GM12878 (cell line): ENCODE data around the gene LRRC51.

Source experiments
- CBFB ChIP-seq: IDR thresholded peaks from 2 replicates; pipeline ENCODE4 v1.6.1; 2016; ENCODE audit warnings: antibody characterized with exemption, low read depth
- CREM ChIP-seq: IDR thresholded peaks from 2 replicates; pipeline ENCODE4 v1.6.1; 2014; ENCODE audit warnings: antibody characterized with exemption, low read depth
- CTCF ChIP-seq, 3 experiments: IDR thresholded peaks in 2 of 3; conservative IDR thresholded peaks in 1 of 3; 2 replicates each; pipeline ENCODE4 v1.5.1; 2011; ENCODE audit warnings: low read depth in 3 of 3, low read length in 3 of 3, mild to moderate bottlenecking in 3 of 3, control low read depth in 2 of 3, moderate library complexity in 2 of 3, inconsistent platforms in 1 of 3, mixed read lengths in 1 of 3; ENCODE audit not compliant: control insufficient read depth in 2 of 3, insufficient read depth in 1 of 3; ENCODE audit errors: extremely low read depth in 1 of 3
- EP300 ChIP-seq, 2 experiments: fragments of 150-350 bp in 1 of 2; IDR thresholded peaks; 2 replicates each; pipeline ENCODE4 v1.6.1; 2011 to 2012; ENCODE audit warnings: low read depth in 2 of 2, low read length in 2 of 2, borderline replicate concordance in 1 of 2, improper control_type of control experiment in 1 of 2, inconsistent platforms in 1 of 2; ENCODE audit not compliant: control insufficient read depth in 1 of 2
- IRF5 ChIP-seq: fragments of 450-650 bp; IDR thresholded peaks from 2 replicates; pipeline ENCODE4 v1.6.1; 2017; ENCODE audit warnings: borderline replicate concordance
- POLR2AphosphoS5 ChIP-seq: IDR thresholded peaks from 2 replicates; pipeline ENCODE4 v1.6.1; 2011; ENCODE audit warnings: mild to moderate bottlenecking, low read length, inconsistent platforms
- SP1 ChIP-seq: IDR thresholded peaks from one replicate; pipeline ENCODE4 v1.6.1; 2011; ENCODE audit warnings: low read depth, low read length
- SRF ChIP-seq, 2 experiments: IDR thresholded peaks; 2 replicates each; pipeline ENCODE4 v1.6.1; 2011; ENCODE audit warnings: low read depth in 2 of 2, low read length in 2 of 2, mild to moderate bottlenecking in 1 of 2, moderate library complexity in 1 of 2
- ZBTB40 ChIP-seq: fragments of 450-650 bp; IDR thresholded peaks from 2 replicates; pipeline ENCODE4 v1.6.1; 2016; ENCODE audit warnings: mild to moderate bottlenecking, moderate library complexity, borderline replicate concordance
- ZNF217 ChIP-seq: fragments of 450-650 bp; IDR thresholded peaks from 2 replicates; pipeline ENCODE4 v1.6.1; 2017; ENCODE audit warnings: antibody characterized with exemption, mild to moderate bottlenecking

GRCh38 chr11:72140661-72141060, 60.0 kb downstream of the LRRC51 start:
- TF ChIP-seq EP300 (IDR thresholded peaks at IDR 0.05; ENCODE audit: borderline replicate concordance in 1 of 2, control insufficient read depth in 1 of 2, low read depth in 2 of 2, low read length in 2 of 2) (no peak), CBFB (no peak), POLR2AphosphoS5 (no peak), IRF5 (no peak), CTCF (IDR thresholded peaks at IDR 0.05 in 2 of 3, conservative IDR thresholded peaks at IDR 0.05 in 1 of 3; ENCODE audit: control insufficient read depth in 2 of 3, extremely low read depth in 1 of 3, insufficient read depth in 1 of 3, low read depth in 3 of 3, low read length in 3 of 3) (no peak), ZNF217 (no peak), ZBTB40 (no peak), SP1 (no peak), SRF (IDR thresholded peaks at IDR 0.05; ENCODE audit: low read depth in 2 of 2, low read length in 2 of 2) (no peak), CREM (no peak)
